ENCODE measurements around the gene LRRC4C.
"Not testable (repeated sequence)": the region's sequence is repeated elsewhere in the genome, so short reads cannot be mapped to it uniquely, and the experiment has no call there.

The LRRC4C gene

DNA sequence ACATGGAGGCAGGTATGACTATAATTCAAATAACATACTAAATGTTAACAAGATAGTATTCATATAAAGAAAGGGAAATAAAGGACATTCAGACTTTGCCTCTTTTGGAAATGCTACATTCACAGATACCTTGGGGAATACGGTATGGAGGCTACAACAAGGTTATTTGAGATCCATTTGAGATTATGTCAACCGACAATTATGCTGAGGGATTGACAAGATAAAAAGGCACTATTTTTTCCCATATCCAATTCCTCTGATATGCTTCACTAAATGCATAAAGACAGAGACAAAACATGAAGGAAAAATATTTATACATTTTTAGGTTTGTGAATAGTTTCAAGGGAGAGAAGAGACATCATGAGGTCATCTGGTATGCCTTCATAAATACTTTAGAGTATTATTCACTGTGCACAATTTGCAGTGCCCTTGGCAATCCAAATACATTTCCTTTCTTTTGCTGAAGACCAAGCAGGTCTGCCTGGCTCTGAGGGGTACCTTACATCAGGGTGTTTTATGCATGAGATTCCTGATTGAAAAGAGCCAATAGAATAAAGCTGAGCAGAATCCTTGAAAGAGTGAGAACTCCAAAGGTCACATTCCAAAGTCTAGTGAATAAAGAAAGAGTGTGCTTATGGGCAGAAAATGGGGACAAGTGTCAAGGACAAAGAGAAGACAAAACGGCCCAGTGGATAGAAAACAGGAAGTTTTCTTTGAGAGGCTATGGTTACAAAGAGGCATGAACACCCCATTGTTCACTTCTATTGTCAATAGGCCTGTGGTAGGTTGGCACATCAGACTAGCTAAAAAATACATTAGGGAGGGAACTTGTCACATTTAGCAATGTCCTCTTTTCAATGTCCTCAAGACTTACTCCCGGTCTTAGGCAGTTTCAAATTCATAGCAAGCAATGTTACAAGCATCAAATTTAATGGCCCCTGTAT is 455.8 kb downstream of the LRRC4C start:
- no peak for DNase-seq

DNA sequence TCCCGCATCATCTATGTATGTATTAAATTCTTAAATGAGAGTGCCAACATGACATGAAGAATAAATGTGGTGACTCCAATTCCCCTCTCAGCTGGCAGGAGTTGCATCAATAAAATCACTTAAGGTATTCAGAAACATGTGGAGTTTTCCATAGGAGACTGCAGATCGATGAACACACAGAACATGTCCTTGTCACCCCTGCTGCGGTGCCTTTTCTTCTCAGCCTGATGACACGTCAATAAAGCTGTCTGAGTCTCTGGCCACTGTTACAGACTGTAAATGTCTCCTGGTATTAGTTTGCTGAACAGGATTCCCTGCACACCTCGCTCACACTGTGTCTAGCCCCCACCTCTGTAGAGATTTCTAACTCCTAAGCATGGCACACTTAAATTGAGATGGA is 460.5 kb downstream of the LRRC4C start:
- no peak for DNase-seq

DNA sequence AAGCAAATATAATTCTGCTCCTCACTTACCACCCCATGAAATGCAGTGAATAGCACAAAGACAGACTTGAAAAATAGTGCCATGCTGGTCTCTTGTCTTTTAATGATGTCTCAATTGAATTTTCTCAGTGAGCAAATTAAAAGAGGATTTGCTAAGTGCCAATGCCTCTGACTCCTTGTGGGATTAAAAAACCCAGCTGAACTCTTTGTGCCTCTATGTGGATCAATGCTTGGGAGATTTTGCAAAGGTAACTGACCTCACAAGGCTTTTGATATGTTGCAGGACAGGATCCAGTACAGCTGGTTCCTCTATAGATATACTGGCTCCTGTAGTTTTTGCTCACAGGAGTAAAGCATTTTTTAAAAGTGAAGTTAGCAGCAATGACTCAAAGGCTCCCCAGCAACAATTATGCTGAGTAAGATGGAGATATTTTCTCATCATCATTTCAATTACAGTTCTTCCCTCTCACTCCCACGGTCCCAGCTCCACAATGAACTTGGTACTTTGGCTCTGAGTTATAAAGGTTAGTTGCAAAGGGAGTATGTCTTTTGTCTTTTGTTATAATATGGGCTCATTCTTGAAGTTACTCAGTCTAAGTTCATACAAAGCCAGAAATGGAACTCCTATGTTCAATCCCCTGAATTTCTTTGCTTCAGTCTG is 471.5 kb downstream of the LRRC4C start:
- DNase-seq, result no peak

DNA sequence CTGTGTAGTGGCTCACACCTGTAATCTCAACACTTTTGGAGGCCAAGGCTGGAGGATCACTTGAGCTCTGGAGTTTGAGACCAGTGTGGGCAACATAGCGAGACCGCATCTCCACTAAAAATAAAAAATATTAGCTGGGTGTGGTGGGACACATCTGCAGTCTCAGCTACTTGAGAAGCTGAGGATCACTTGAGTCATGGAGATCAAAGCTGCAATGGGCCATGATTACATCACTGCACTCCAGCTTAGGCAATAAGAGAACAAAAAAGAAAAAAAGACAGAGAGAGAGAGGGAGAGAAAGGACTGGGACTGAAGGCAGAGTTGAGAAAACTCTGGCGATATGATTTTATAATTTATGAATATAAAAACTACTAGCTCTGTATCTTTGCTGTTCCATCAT is 473.1 kb downstream of the LRRC4C start:
- no peak for DNase-seq

DNA sequence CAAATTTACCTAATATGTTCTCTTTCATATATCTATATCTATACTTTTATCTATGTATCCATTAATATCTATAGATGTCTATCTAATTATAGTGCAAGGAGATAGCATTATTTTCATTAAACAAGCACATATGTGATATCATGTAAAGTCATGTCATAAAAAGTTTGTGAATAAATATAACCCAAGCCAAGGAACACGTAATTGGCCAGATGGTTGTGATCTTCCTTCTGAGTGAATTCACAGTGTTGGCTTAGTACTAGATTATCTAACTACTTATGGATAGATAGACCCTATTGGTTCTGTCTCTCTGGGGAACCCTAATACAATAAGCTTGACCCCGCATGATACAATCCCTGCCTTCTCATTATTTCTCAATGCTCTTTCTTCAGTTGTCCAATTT is 484.4 kb downstream of the LRRC4C start:
- no peak for DNase-seq

DNA sequence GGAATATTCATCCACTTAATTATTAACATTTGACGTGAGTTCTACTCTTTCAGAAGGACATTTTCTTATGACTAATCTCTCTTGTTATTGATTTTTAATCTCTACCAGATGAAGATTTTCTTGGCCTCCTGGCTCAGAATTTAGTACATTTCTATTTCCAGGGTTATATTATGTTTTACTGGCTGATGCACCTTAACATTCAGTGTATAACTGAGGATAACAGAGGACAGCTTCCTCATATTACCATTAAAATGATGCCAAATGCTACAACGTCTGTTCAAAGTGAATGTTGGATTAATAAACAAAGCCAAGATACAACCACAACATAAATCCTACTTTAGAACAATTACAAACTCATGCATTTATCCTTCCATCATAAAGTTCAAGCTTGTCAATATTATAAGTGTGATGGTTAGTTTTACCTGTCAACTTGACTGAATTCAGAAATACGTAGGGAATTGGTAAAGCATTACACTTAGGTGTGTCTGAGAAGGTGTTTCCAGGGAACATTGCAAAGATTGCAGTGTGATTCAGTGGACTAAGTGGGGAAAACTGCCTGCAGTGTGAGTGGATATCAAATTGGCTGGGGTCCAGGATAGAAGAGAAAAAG is 485.2 kb downstream of the LRRC4C start:
- DNase-seq, result no peak

DNA sequence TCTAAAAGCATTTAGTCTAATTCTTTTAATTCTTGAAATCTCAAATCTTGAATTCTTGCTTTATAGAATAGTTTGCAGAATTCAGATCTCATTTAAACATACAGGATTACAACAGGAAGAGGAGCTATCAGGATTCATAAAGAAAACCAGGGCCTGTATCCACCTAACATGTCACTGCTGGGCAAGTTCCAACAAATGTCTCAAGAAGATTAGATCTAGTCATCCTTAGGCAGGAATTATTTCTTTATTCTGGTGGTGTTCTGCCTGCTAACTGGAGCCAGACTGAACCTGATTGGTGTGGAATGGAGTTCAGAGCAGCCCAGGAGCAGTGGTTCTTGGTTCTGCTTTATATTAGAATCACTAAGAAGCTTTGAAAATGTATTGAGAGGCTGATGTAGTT is 500.7 kb downstream of the LRRC4C start:
- no peak for DNase-seq

DNA sequence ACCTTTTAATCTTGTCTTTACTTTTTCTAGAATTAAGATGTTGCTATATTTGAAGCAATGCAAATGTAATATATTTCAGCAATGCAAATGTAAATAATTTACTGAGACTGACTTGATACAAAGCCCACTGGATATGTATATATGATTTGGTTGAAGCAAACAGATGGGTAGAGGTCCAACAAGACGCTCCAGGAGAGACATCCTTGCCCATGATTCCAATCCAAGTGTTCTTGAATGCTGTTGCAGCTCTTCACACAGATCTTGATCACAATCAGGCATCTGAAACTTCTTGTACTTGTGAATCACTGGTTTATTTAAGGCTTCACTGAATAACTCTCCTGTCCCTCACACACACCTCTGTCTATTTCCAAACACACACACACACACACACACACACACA is 507.0 kb downstream of the LRRC4C start:
- DNase-seq, result no peak

DNA sequence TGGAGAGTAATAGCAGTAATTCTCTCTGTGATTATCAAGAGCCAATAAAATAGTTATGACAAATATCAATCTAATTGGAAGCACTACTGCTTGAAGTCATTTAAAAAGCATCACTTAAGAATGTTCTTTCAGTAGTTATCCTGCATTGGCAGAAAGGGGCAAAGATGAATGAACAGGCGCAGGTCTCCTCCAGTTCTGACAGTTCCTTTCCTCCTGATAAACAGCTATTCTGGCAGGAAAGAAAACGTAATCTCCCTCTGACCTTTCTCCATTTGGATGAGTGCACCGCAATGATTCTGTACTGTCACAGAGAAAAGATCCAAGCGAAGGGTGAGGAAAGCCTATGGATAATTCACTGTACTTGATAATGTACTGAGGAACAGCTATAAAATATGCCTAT is 521.5 kb downstream of the LRRC4C start:
- DNase-seq, result no peak

DNA sequence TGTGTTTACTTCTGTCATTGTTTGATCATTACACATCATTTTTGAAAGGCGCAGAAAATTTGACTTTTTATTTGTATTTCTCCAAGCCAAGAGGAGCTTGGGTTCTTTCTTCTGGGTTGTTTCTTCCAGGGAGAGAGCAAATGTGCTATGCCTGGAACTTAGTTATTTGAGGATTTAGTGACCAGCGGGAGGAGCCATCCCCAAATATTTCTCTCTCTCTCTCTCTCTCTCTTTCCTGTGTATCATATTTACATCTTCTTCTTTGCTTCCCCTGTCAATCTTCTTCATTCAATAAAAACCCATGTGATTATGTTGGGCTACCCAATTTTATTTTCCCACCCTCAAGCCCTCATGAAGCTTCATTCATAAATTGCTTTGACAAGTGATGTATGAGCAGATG is 534.5 kb downstream of the LRRC4C start:
- DNase-seq, result no peak

DNA sequence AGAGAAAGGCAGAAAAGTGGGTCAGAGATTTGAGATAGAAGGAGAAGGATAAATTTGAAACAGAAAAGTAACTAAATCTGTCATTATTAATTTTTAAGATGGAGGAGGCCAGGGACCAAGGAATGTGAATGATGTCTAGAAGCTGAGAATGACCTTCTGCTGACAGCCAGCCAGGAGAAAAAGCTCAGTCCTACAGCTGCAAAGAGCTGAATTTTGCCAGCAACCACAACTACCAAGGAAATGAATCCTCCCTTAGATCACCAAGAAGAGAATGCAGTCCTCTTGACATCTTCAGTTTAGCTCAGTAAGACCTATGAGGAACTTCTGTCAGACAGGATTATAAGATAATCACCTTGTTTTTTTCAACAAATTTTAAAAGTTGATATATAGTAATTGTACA is 538.2 kb downstream of the LRRC4C start:
- no peak for DNase-seq

DNA sequence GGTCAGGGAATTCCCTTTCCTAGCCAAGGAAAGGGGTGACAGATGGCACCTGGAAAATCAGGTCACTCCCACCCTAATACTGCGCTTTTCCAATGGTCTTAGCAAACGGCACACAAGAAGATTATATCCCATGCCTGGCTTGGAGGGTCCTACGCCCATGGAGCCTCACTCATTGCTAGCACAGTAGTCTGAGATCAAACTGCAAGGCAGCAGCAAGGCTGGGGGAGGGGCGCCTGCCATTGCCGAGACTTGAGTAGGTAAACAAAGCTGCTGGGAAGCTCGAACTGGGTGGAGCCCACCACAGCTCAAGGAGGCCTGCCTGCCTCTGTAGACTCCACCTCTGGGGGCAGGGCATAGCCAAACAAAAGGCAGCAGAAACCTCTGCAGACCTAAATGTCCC is 548.7 kb downstream of the LRRC4C start:
- DNase-seq, result not testable (repeated sequence)

DNA sequence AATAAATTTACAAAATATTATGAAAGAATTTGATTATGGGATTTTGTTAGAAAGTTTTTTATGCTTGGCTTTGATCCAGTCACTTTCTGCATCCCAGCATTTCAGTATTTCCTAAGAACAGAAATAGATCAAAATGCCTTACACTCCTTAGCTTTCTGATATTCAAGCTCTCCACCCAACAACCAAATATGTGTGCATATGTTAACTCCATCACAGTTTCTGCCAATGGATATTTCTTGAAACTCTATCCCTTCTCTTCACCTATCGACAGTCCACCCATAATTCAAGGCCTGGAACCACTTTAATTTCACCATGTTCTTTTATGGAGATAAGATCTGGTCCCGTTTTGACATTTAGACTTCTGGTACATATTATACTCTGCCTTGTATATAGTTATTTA is 565.0 kb downstream of the LRRC4C start:
- no peak for DNase-seq

DNA sequence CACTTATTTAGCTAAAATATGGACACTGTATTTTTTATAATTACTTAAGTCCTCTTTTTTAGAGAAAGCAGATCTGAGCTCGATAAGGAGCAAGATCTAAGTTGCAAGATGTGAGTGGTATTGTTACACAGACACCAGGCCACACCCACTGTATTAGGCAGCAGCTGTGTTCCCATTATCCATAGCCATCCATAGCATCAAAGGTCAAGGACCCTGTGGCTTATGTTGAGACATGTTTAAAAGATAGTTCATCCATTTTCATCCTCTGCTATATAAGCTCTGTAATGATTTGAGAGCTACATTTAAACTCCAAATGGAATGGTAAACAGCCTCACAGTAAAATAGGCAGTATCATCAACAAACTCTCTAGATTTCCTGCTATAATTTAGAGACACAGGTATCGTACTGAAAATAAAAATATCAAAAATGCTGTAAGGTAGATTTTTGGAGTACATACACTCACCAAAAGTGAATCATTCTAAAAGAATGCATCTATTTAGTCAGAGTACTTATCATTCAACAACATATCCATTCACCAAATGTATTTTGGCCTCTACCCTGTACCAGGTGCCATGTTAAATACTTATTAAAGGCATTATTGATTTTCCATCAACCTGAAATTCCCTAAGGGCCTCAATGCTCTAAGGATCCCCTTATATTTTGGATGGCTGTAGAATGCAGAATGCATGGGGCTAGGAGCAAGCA is 574.0 kb downstream of the LRRC4C start:
- DNase-seq, result no peak

DNA sequence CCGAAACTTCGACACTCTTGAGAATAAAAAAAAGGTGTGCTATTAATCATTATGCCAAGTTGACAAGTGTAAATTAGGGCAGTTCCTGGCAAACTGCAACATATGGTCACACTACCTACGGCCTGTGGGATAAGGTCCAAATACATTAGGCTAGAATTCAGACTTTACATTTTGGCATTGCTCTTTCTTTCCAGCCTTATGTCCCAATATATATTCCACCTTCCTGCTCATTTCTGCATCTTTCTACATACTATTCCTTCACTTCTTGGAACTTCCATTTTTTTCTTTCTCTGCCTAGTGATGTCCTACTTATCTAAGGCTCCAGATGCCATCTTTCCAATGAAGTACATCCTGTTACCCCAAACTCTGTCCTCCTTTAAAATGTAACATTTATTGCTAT is 577.2 kb downstream of the LRRC4C start:
- DNase-seq, result no peak

DNA sequence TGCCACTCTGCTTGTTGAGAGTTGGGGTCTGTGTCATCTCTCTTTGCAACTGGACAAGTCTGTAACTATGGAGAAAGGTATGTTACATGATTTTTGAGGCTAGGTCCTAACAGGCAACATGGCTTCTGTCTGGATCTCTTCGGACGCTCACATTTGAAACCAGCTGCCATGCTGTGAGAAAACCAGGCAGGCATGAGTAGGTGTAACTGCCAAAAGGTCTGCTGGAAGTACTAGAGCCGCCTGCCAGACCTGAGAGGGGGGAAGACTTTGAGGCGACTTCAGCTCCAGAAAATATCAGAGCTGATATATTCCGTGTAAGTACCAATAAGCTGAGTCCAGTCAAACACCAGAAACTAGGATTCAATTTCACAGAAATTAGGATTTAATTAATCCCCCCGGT is 579.5 kb downstream of the LRRC4C start:
- DNase-seq, result no peak

DNA sequence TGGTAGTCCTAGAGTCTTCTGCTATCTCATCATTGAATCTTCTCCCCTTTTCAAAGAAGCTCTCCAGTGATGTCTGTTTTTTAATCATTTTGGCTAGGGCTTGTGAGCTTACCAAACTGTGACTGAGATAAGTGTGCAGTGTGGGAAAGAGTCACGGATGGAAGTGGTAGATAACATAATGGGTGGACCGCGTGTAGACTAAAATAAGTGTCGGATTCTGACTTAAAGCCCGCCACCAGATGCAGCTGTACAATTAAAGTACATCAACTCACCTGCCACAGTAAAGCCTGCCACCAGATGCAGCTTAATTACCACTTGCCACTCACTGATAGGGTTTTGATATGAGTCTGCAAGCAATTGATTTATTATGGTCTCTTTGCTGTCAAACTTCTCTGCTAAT is 581.5 kb downstream of the LRRC4C start:
- DNase-seq, result no peak

DNA sequence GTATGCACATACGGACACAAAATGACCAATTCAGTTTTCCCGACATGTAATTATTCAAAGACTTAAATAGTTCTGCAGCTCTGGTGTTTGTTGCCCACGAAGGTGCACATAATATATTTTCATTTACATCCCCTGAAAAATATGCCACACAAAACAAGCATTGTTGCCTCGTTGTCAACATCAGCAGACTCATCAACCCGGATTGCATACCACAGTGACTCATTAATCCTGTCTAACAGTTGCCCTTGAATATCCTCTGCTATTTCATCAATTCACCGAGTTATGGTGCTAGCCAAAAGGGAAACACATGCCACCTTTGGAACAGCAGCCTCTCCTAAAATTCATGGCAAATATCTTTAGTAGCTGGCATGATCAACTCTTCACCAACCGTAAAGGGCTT is 582.2 kb downstream of the LRRC4C start:
- DNase-seq, result no peak

DNA sequence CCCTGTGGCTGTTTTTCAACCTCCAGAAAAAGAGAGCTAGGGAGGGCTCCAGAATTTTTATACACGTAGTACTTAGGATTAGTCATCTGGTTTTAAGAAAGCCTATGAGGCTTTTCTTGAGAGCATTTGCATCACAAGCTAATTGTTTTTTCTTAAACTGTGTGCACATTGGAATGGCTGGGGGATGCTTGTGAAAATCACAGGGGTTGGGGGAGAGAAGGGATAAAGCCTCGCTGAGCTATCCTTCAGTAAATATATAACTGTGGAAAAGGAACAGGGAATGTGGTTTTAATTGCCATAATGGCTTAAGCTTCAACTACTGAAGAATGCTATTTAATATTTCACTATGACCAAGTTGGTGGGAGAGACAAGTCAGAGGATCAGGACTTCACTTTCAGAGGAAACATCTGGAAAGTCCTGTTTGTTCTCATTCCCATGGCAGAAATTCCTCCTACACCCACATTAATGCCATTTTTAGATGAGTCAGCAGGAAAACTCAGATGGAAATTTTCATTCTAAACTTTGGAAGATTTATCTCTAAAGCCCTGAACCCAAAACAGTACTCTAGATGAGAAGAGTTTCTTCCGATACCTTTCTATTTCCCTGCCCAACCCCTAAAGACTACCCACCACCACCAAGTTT is 591.3 kb downstream of the LRRC4C start:
- no peak for DNase-seq

DNA sequence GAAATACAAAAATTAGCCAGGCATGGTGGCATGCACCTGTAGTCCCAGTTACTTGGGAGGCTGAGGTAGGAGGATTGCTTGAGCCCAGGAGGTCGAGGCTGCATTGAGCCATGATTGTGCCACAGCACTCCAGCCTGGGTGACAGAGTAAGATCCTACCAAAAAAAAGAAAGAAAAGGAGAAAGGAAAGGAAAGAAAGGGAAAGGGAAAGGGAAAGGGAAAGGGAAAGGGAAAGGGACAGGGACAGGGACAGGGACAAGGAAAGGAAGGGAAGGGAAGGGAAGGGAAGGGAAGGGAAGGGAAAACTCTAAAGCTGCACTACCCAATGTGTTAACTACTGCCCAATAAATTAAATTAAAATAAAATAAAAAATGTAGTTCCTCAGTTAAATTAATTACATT is 601.7 kb downstream of the LRRC4C start:
- not testable (repeated sequence) for DNase-seq

DNA sequence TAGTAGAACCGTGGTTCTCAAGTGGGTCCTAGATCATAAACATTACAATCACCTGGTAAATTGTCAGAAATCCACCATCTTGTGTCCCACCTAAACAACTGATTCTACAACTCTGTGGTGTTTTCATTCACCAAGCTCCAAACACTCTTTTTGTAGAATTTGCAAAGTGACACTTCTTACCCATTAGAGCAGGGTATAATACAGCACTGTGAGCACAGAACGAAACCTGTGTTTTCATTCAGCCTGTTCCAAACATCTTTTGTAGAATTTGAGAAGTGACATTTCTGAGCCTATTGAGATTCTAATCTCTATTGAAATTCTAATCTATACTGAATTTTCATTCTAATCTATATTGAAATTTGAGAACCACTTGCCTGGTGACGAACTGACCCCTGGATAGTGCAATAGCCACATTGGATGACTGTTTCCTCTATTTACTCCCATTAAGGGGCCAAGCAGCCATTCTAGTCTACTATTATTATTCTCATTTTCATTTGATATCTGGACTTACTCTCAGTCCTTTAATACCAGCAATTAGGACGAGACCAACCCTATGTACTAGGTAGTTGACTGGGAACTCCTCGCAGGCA is 616.6 kb downstream of the LRRC4C start:
- no peak for DNase-seq

DNA sequence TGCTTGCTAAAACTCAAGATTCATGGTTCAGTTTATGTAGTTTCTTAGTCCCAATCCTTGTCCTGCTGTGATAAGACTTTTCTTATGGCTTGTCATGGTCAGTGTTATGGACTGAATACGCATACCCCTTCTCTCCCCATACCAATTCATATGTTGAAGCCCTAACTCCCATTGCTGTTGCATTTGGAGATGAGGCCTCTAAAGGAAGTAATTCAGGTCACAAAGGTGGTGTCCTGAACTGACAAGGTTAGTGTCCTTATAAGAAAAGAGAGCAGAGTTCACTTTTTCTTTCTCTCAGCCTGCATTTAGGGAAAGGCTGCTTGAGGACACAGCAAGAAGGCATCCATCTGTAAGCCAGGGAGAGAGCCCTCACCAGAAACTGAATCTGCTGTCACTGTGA is 618.2 kb downstream of the LRRC4C start:
- DNase-seq, result no peak

Data from activated CD8-positive, alpha-beta memory T cell treated with anti-CD3 and anti-CD28 coated beads for 24 hours (primary cell).